Uterus (tissue), 2 donors: Measurements from ENCODE around the gene TP53BP1.

Experiments used
- CTCF ChIP-seq, 4 experiments: fragments of 200-600 bp in 2 of 4; fragments of 450-650 bp in 2 of 4; sonication (generic) in 2 of 4; IDR thresholded peaks; one replicate each; pipeline ENCODE4 v1.5.1; 2016 to 2019; ENCODE audit warnings: antibody characterized with exemption in 4 of 4, mild to moderate bottlenecking in 2 of 4, moderate library complexity in 1 of 4
- POLR2A ChIP-seq, 2 donors: fragments of 450-650 bp; IDR thresholded peaks; one replicate each; pipeline ENCODE4 v1.6.1; 2016; ENCODE audit warnings: antibody characterized with exemption in 2 of 2, mild to moderate bottlenecking in 1 of 2, moderate library complexity in 1 of 2

GRCh38 chr15:43524254-43524845 lies 31.4 kb upstream of the TP53BP1 start:
- no peak for TF ChIP-seq POLR2A (IDR thresholded peaks at IDR 0.05)
- no peak for TF ChIP-seq CTCF (IDR thresholded peaks at IDR 0.05)
